GM21619 (cell line): ENCODE results near the gene C4orf50.
"Not testable (repeated sequence)": the region's sequence is repeated elsewhere in the genome, so short reads cannot be mapped to it uniquely, and the experiment has no call there.

Experiments used
- ATAC-seq: cut with Tn5 transposase; IDR thresholded peaks from one replicate; pipeline ENCODE4 v1.9.1; 2021; ENCODE audit not compliant: unreplicated experiment

The C4orf50 gene

DNA sequence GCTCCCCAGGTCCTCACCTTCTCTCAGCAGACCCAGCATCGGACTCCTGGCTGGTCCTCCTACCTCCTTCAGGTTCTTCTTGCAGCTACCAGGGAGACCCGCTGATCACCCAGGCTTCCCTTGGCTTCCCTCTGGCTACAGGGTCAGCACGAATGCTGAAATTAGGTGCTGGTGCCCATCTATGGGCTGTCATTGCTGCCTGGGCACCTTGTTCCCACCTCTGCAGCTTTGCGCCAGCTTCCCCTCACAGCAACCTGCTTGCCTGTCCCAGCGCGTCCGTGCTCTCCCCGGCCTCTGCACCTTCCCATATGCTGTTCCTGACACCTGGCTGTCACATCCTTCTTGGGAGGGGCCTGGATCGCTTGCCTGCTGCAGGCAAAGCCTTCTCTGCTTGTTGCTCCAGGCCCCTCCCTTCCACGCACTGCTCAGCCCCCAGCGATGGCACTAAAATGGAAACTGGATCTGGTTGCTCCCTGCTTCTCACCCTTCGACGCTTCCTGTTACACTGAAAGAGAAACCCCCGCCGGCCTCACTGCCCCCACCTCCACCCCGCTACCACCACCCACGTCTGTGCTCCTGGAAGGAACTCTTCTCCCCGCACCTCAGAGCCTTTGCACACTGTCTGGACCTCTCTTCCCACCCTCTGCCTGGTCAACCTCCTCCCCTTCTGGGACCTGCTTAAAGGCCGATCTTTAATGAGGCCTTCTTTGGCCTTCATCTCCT lies 22.2 kb downstream of the C4orf50 start:
- no peak for ATAC-seq

DNA sequence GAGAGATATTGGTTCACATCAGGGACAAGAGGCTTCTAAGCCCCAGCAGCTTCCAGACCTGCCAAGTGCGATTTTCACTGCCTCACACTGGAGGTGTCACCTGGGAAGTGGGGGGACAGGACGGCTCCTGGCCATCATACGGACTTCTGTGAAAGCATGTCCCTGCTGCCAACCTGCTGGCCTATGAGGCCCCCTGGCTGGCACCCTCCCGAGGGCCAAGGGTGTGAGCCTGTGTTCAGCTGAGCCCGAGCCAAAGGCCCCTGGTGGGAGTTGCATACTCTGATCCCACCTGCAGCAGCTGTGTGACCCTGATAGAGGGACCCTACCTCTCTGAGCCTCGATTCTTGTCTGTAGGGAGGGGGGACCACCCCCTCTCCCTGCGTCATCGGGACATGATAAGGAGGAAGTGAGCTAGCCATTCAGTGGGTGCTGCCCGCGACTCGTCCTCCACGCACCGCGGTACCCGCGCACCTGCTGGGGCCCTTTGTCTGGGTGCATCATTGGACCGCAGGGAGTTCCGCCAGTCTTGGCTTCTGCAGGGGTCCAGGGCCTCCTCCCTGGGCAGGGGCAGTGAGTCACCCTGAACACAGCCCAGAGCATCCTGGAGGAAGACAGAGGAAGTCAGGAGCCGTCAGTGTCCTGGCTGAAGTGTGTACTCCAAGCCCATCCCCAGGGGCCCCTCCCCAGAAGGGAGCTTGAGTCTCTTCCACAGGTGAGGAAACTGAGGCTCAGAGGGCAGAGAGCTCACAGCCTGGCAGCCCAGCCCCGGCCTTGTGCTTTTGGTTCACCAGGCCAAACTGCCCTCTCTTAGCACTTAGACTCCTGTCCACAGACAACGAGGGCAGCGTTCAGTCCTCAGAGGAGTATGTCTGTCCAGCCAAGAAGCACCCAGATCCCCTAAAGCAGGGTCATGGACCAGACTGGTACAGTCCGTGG lies 24.1 kb downstream of the C4orf50 start:
- ATAC-seq = no peak

DNA sequence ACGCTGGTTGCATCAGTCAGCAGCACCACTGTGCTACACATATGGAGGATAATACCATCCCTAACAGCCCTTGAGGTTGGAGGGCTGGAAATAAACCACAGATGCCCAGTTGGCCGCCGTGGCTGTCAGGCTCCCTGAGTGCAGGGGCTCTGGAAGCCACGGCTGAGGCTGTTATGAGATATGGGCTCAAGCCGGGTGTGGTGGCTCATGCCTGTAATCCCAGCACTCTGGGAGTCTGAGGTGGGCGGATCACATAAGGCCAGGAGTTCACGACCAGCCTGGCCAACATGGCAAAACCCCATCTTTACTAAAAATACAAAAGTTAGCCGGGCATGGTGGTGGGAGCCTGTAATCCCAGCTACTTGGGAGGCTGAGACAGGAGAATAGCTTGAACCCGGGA lies 24.9 kb downstream of the C4orf50 start:
- ATAC-seq = not testable (repeated sequence)

DNA sequence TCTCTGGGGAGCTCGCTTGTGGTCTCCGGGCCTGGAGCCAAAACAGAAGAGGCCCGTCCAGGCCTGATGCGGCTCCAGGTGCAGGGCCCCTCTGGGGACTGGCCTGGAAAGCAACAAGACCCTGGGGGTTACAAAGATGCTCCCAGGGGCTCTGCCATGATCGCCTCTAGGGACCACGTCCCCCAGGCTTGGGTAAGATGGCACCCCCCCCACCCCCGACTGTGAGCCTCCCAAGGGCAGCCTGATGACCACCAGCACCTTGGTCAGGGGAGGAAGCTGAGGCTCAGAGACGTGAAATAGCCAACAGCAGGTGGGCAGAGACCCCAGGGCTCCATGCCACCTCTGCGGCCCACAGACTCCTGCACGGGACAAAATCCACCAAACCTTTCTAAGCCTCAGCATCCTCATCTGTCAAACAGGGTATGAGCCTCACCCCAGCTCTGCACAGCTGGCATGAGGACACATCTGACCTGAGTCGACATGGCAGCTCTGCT lies 25.4 kb downstream of the C4orf50 start:
- no peak for ATAC-seq

DNA sequence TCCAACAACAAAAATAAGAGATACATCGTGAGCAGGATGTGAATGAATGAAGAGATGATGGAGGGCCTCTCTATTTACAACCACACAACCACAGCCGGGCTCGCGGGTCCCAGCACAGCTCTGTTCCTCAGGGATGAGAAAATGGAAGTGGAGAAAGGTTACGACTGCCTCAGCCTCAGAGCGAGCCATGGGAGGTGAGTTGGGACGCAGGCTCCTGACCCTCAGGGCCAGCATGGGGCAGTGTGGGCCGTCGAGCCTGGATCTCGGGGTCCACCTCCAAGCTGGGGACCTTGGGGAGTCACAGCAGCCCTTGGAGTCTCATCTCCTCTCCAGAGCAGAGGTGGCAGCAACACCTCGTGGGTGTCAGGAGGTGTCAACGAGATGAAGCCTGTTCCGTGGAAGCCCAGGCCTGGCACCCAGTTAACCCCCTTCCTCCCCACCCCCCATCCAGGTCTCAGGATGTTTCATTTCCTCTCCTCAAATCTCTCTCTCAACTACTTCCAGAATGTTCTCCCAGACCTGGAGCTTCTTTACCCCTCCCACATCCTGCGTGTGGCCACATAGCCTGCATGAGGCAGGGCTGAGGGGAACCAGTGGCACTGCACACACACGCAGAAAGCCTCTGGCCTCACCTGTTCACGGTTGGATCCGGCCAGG lies 25.9 kb downstream of the C4orf50 start:
- no peak for ATAC-seq

DNA sequence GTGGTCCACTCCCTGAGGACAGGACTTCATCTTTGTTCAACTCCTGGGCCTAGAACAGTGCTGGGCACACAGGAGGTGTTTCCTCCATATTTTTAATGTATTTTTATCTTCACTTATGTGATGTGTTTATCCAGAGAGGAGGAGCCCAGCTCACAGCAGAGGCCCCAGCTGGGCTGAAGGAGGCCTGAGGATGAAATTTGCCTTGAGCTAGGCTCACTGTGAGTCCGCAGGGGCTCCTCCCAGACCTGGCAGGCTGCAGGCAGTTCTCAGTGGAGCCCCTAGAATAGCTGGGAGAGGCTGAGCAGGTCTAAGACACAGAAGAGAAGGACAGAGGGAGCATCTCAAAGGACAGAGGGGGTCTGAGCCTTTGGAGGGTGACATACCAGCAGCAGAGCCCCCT lies 26.8 kb downstream of the C4orf50 start:
- ATAC-seq = no peak

DNA sequence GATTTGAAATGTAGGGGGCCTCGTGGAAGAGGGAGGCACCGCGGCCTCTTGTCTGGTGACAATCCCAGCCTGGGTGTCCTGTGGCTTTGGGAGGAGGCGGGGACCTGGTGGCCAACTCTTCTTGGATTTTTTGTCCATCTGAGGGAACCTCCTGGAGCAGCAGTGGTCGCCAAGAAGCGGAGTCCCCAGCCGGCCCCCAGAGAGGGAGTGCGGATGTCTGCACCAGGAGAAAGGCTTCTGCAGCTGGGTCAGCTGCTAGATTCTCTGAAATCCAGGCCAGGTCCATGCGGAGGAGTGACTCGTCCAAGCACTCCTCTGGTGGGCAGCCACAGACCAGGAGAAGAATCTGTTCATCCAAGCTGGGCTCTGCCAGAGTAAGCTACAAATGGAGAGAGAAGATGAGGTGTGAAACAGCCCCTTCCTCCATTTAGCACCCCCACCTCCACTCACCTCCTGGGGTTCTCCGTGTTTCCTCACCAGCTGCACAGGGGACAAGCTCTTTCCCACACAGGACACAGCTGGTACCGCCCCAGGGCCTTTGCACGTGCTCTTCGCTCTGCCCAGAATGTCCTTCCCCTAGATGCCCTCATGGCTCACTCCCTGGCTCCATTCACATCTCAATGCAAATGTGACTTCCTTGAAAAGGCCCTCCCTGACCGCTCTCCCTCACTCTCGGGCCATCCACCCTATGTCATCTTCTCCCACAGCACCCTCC lies 27.6 kb downstream of the C4orf50 start:
- ATAC-seq = no peak

DNA sequence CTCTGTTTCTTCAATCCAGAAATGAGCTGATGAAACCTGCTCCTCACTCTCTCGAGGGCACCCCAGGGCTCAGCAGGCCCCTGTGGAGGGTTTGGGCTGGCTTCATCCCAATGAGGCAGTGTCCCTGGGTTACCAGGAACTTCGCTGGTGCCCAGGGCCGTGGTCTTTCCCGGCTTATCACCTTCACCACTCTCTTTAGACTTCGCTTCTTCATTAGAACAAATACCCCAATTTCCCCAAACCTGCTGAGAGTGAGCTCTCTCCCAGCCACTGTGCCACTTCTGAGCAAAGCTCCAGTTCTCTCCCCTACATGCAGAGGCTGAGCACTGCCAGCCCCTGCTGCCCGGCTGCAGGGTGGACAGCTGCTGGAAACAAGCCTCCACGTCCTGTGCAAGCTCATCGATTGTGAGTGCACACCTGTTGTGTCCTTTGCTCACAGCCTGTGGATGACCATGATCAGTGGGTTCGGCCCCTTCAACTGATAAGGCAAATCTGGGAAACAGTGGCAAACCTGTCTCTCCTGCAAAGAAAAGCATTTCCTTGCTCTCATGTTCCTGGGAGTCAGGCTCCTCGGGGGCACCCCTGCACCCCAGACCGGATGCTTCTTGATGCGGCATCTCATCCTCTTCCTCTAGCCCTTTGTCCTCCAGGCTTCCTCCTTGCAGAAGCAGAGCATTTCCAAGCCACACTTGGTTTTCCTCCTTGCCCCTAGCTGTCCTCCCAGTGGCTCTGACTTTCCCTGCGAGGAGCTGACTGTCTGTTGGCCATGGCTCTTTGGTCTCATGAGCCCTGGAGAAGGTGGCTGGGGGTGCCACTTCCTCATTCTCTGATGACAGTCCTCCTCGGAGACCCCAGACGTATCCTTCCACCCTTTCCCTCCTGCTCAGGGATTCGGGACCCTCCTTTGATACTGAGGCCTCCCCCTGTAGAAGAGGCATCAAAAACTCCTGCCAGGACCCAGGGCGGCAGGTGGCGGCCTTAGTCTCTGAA lies 28.7 kb downstream of the C4orf50 start:
- ATAC-seq = no peak

DNA sequence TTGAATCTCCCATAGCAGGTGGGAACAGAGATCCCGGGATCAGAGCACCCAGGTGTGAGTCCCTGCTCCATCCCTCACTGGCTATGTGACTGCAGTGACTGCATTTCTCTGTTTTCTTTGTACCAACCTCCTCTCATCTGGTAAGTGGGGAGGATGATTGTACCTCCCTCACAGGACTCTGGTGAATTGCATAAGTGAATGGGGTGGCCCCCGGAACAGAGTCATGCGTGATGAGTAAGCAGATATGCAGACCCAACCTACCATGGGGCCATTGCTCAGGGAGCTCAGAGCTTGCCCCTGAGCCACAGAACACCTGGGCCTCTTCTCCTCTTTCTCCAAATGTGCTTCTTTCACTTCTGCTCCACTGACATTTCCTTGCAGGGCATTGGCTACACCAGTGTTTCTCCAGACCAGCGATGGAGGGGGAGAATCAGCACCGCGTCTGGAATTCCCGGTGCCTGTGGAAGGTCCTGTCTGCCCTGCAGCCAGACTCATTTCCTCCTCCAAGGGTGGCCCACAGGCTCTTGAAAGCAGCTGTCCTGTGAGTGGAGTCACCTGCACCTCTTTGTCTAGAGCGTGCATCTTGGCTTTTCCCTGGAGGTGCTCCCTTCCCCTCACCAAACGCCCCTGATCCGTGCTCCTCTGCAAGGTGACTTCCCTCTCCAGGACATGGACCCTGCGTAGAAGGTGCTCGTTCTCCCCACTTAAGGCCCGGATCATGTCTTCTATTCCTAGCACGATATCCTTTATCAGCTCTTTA lies 30.0 kb downstream of the C4orf50 start:
- ATAC-seq = no peak

DNA sequence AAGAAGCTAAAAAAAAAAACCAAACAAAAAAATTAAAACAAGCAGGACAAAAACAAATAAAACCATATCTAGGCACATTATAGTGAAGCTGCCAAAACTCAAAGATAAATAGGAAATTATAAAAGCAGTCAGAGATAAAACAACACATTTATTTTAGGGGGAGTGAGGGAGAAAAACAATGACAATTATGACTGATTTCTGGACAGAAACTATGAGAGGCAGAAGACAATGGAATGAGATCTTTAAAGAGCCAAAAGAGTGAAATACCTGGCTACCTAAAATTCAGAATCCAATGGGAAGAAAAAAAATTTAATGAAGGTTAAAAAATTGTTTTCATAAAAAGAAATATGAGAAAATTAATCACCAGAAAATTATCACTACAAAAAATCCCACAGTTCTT lies 33.4 kb downstream of the C4orf50 start:
- ATAC-seq = no peak

DNA sequence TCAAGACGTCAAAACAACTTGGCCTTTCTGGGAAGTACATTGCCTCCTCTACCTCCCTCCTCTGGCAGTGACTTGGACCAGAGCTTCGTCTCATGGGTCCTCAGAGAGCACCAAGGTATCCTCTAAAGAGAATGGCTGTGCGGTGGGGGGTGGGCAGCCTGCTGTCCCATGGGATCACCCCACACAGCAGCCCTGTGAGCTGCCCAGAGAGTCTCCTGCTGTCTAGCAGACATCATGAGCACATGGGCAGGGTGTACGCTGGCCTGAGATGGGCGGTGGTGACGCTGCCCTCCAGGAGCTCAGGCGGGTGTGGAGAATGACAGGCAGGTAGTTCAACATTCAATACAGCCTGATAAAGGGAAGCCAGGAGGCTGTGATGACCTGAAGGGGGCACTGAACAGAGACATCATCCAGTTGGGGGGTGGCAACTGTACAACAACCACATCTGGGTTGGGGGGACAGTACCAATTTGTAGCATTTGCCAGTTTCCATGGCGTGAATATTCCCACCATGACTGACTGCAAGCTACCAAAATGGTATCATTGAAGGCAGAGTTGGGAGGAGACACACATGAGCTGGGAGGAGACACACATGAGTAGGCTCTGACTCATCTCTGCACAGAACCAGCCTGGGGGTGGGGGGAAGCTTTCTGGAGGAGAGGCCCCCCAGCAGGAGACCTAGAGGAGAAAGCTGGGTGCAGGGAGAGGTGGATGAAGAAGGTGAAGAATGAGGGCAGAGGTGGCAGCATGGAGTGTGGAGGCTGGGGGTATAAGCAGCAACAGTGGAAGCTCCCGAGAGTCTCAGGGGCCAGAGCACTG lies 35.9 kb downstream of the C4orf50 start:
- ATAC-seq = no peak

DNA sequence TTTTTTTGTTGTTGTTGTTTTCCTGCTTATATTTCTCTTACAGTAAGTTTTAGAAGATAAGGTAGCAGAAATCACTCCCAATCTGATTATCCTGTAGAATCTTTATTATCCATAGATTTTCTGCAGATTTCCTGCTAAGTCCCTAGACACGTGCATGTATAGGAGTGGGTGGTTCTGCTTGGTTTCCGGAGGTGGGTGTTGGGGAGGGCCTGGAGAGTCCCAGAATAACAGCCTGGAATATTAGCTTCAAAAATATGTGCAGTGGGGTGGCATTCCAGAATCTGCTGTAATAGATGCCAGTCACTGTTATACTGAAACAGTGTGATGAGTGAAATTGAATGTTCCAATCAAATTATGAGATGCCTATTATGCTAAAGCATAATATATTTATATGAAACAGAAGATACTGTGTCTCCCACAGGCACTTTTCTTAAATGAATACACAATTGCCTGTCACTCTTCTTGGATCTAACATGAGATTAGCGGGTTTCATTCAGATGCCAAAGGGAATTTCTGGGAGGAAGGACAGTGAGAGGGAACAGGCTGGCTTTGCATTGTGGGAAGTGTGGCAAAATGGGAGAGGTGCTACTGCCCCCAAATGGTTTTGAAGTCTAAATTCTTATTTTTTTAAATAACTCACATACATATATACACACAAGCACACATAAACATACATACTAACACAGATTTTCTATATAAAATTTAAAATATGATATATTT lies 37.6 kb downstream of the C4orf50 start:
- ATAC-seq = no peak

DNA sequence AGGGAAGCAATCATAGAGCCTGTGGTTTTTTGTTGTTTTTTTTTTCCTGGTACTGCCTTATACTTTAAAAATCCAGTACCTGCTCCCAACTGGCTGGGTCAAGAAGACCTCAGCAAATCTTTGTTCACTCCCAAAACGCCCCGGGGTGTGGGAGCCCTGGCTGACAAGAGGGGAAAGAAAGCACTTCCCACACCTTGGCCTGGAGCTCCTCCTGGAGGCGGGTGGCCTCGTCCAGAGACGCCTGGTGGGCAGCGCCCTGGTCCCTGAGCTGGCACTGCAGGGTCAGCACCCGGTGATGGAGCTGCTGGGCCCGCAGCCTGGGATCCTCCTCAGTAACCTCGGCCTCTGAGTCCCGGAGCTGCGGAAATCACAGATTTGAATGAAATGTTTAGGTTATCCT lies 38.2 kb downstream of the C4orf50 start:
- ATAC-seq = no peak

DNA sequence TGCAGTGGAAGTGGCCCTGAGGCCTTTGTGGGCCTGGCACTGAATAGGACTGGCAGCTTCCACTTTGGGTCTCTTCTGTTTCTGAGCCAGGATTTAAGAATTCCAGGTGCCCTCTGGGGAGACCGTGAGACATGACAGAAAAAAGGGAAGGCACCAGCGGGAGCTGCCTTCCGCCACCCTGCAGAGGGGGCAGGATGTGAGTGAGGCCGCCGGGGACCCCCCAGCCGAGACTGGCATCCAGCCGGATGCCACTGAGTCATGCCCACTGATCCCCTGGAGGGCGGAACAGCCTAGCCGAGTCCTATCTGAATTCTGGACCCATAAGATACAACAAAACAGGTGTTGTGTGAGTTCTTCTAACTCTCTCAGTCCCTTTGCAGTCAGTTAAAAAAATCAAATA lies 41.3 kb downstream of the C4orf50 start:
- no peak for ATAC-seq

DNA sequence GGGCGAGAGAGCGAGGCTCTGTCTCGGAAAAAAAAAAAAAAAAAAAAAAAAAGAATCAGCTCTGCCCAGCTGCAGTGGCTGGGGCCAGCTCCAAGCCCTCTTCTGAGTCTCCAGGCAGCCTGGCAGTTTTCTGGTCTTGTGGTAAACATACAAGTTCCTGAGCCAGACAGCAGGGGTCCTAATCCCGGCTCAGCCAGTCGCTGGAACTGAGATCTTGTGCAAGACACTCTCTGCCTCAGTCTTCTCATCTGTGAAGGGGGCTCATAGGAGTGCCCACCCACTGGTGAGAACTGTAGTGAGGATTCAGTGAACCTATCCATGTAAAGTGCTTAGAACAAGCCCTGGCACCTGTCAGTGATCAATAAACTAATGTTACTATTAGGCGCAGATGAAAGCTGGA lies 41.8 kb downstream of the C4orf50 start:
- no peak for ATAC-seq

DNA sequence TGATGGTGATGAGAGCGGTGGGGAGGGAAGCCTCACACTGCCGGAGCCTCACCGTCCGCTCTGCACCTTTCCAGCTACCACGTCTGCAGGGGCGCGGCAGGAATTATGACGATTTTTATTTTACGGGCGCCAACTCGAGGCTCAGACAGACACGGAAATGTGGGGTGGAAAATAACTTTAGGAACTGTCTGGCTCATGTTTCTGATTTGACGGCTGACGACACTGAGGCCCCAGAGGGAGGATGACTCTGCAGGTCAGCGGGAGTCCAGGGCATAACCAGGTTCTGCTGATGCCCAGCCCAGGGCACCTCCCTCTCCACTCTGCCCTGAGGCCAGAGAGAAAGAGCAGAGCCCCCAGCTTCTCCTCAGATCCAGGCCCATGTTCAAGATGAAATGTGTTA lies 43.9 kb downstream of the C4orf50 start:
- ATAC-seq = no peak

DNA sequence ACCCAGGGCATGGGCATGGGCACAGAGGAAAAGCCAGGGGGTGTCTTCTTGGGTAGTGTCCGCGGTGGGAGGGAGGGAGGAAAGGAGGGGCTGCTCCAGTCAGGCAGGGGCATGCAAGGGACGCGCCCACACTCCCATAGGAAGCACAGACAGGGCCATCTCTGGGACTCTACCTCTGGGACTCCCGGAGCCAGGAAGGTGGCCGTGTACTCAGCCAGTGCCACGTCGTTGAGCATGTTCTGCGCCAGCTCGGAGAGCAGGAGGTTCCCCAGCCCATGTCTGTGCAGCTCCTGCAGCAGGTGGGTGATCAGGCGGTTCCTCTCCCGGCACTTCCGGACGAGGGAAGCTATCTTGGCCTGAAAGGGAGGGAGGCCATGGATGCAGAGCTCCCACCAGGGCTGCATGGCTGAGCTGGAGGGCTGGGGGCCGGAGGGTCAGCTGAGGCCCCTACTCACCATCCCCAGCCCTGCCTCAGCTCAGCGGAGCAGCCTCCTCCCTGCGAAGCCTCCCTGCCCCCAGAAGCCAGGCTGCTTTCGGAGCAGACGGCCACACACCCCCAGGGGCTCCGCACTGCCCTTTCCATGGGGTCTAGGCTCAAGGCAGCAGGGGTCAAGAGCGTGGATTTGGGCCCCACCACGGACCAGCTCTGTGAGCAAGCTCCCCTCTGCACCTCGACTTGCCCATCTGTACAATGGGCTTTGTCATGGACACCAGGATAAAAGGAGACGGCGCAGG lies 44.6 kb downstream of the C4orf50 start:
- no peak for ATAC-seq
